K562 (cell line): ENCODE data around the gene USF2. TPM values are rescaled to one million over a fixed set of nuclear protein-coding genes. Genes with fewer than 3 reads are reported as not detected.

Experiments used
- ATF4 ChIP-seq: fragments of 450-650 bp; formaldehyde crosslinking; IDR thresholded peaks from 2 replicates; pipeline ENCODE4 v1.4.0; 2022; ENCODE audit warnings: mild to moderate bottlenecking, moderate library complexity
- CBFA2T2 ChIP-seq: fragments of 450-650 bp; conservative IDR thresholded peaks from 2 replicates; pipeline ENCODE4 v1.6.1; 2017; ENCODE audit warnings: mild to moderate bottlenecking
- HINFP ChIP-seq: fragments of 450-650 bp; conservative IDR thresholded peaks from 2 replicates; pipeline ENCODE4 v1.6.1; 2016; ENCODE audit warnings: missing genetic modification characterization, low read depth, mild to moderate bottlenecking, control low read depth, missing compliant biosample characterization
- HNRNPUL1 ChIP-seq: fragments of 200-400 bp; formaldehyde crosslinking; IDR thresholded peaks from 2 replicates; pipeline ENCODE4 v1.6.1; 2017; ENCODE audit warnings: low read length
- KDM2B ChIP-seq: fragments of 250-450 bp; sonication (Bioruptor Pico); IDR thresholded peaks from 2 replicates; pipeline ENCODE4 v1.8.0; 2021; ENCODE audit warnings: mild to moderate bottlenecking, moderate library complexity
- MED1 ChIP-seq: sonication (generic); formaldehyde crosslinking; IDR thresholded peaks from 2 replicates; pipeline ENCODE4 v1.8.1; 2023; ENCODE audit warnings: missing genetic modification reagents, borderline replicate concordance
- MYBL2 ChIP-seq, 2 experiments: fragments of 450-650 bp in 1 of 2; sonication (generic) in 1 of 2; formaldehyde crosslinking in 1 of 2; IDR thresholded peaks; 2 replicates each; pipeline versions ENCODE4 v1.6.1 to v1.8.1; 2017 to 2022; ENCODE audit warnings: borderline replicate concordance in 1 of 2, inconsistent platforms in 1 of 2, low read depth in 1 of 2, mild to moderate bottlenecking in 1 of 2, missing genetic modification reagents in 1 of 2, moderate library complexity in 1 of 2
- POLR2B ChIP-seq: fragments of 450-650 bp; IDR thresholded peaks from 2 replicates; pipeline ENCODE4 v1.6.1; 2018; ENCODE audit warnings: low read depth; ENCODE audit not compliant: partially characterized antibody
- POLR2H ChIP-seq: IDR thresholded peaks from 2 replicates; pipeline ENCODE4 v1.6.1; 2016; ENCODE audit warnings: missing genetic modification characterization, low read depth, mild to moderate bottlenecking, control low read depth, missing compliant biosample characterization, moderate library complexity
- RB1 ChIP-seq: fragments of 450-650 bp; IDR thresholded peaks from 2 replicates; pipeline ENCODE4 v1.6.1; 2017; ENCODE audit warnings: low read depth, mild to moderate bottlenecking
- RBBP5 ChIP-seq: fragments of 200-600 bp; sonication (generic); IDR thresholded peaks from 2 replicates; pipeline ENCODE4 v1.6.1; 2012; ENCODE audit warnings: borderline replicate concordance, mild to moderate bottlenecking, low read length, control low read depth, inconsistent platforms; ENCODE audit not compliant: insufficient read depth, poor library complexity, severe bottlenecking
- RFX1 ChIP-seq: fragments of 450-650 bp; IDR thresholded peaks from 2 replicates; pipeline ENCODE4 v1.6.1; 2016; ENCODE audit warnings: mild to moderate bottlenecking, moderate library complexity
- U2AF1 ChIP-seq: fragments of 200-400 bp; formaldehyde crosslinking; optimal IDR thresholded peaks from 2 replicates; pipeline ENCODE3; 2017; ENCODE audit warnings: mild to moderate bottlenecking, low read depth, low read length, moderate library complexity
- ZBTB26 ChIP-seq: fragments of 450-650 bp; formaldehyde crosslinking; IDR thresholded peaks from 2 replicates; pipeline ENCODE4 v1.4.0; 2022; ENCODE audit warnings: missing genetic modification characterization
- ZNF398 ChIP-seq: fragments of 250-450 bp; sonication (Bioruptor Pico); IDR thresholded peaks from 2 replicates; pipeline ENCODE4 v1.8.0; 2021; ENCODE audit warnings: moderate library complexity, mild to moderate bottlenecking, inconsistent platforms
- ZNF586 ChIP-seq: fragments of 450-650 bp; formaldehyde crosslinking; conservative IDR thresholded peaks from 2 replicates; pipeline ENCODE4 v1.4.0; 2020; ENCODE audit warnings: mild to moderate bottlenecking, moderate library complexity
- ZNF639 ChIP-seq, 2 experiments: fragments of 200-800 bp in 1 of 2; sonication (Bioruptor generic) in 1 of 2; sonication (generic) in 1 of 2; formaldehyde crosslinking in 1 of 2; IDR thresholded peaks in 1 of 2; conservative IDR thresholded peaks in 1 of 2; 2 replicates each; pipeline versions ENCODE4 v1.5.0 to v1.6.1; 2016 to 2020; ENCODE audit warnings: missing compliant biosample characterization in 1 of 2, missing genetic modification characterization in 1 of 2, missing genetic modification reagents in 1 of 2
- ZNF717 ChIP-seq: fragments of 250-450 bp; sonication (Bioruptor Pico); IDR thresholded peaks from 2 replicates; pipeline ENCODE4 v1.5.0; 2021
- polyA plus RNA-seq, 8 experiments: library from polyadenylated mRNA; depleted of rRNA in 4 of 8; stranded (reverse) in 5 of 8; unstranded in 3 of 8; fragments of >200 nt; fragmentation: Nextera tagmentation in 2 of 8; fragmentation: Illumina TruSeq in 1 of 8; extraction: Ambion mirVana in 2 of 8; extraction: Trizol in 1 of 8; gene quantifications; 2 replicates each; pipeline versions ENCODE4 v1.2.1 to v1.2.3, GENCODE V29; 2011 to 2014; ENCODE audit warnings: inconsistent platforms in 1 of 8, missing spikeins in 1 of 8
- total RNA-seq, 7 experiments: library from RNA; depleted of rRNA in 6 of 7; stranded (reverse); fragments of >200 nt in 6 of 7; fragmentation: Illumina TruSeq in 2 of 7; extraction: Trizol in 2 of 7; gene quantifications; 2 replicates each; pipeline versions ENCODE4 v1.2.1 to v1.2.3, GENCODE V29; 2011 to 2021; ENCODE audit warnings: low replicate concordance in 1 of 7

The USF2 gene
- total and polyA plus RNA-seq, 9 of the 15 experiments (the other 6 are each of a cell fraction or from before 2014, with no cell fraction given) = 0.27 to 93.7 (median 58.4) TPM

- no peak for TF ChIP-seq POLR2H
- TF ChIP-seq KDM2B = peak; percentile 77; the same call in 1 of the 2 replicates
- no peak for TF ChIP-seq RFX1
- peak; percentile 57; the same call in 1 of the 2 replicates for TF ChIP-seq HINFP (tag)
- no peak for TF ChIP-seq ZNF586
- TF ChIP-seq ZNF717 (CRISPR knock-in tag) = peak; percentile 60; the same call in 1 of the 2 replicates
- TF ChIP-seq HNRNPUL1 = no peak
- 0 out of 2 replicates have a peak, but pooled peaks have one; percentile 9 for TF ChIP-seq MED1 (CRISPR knock-in tag)
- peak; percentile 12 for TF ChIP-seq POLR2B
- TF ChIP-seq U2AF1 = no peak
- no peak for TF ChIP-seq ZBTB26 (CRISPR knock-in tag)
- no peak for TF ChIP-seq RB1
- TF ChIP-seq ZNF398 (CRISPR knock-in tag) = peak; percentile 20; the same call in 1 of the 2 replicates
- no peak for TF ChIP-seq CBFA2T2
- peak in 1 of 2 experiments; percentile 77; a peak in 2 of 4 replicates for TF ChIP-seq ZNF639 (CRISPR knock-in tag; conservative IDR thresholded peaks at IDR 0.05 in 1 of 2, IDR thresholded peaks at IDR 0.05 in 1 of 2)
- TF ChIP-seq RBBP5 = no peak
- no peak for TF ChIP-seq ATF4 (CRISPR knock-in tag)
- no peak for TF ChIP-seq MYBL2 (IDR thresholded peaks at IDR 0.05; ENCODE audit: low read depth)
- 0 out of 2 replicates have a peak, but pooled peaks have one; percentile 57 for TF ChIP-seq MYBL2 (CRISPR knock-in tag; IDR thresholded peaks at IDR 0.05; ENCODE audit: borderline replicate concordance)
Measured at GRCh38 chr19:35309481-35310279, 40.9 kb downstream of the USF2 start (continued).
